Upper lobe of left lung (tissue), 4 donors: ENCODE measurements around the gene TP53TG5.

Experiments
- CTCF ChIP-seq, 6 experiments: fragments of 450-650 bp in 4 of 6; fragments of 200-600 bp in 2 of 6; sonication (generic) in 2 of 6; IDR thresholded peaks; one replicate each; pipeline ENCODE4 v1.5.1; 2016 to 2019; ENCODE audit warnings: antibody characterized with exemption in 6 of 6
- EP300 ChIP-seq, 4 donors: sonication (generic); formaldehyde crosslinking; IDR thresholded peaks; one replicate each; pipeline ENCODE4 v1.5.1; 2017; ENCODE audit warnings: antibody characterized with exemption in 4 of 4, control low read depth in 2 of 4
- POLR2A ChIP-seq, 4 donors: fragments of 450-650 bp; IDR thresholded peaks; one replicate each; pipeline ENCODE4 v1.5.1; 2016 to 2017; ENCODE audit warnings: antibody characterized with exemption in 4 of 4, mild to moderate bottlenecking in 2 of 4
- POLR2AphosphoS5 ChIP-seq, 2 donors: sonication (generic); formaldehyde crosslinking; IDR thresholded peaks; one replicate each; pipeline ENCODE4 v1.5.1; 2017; ENCODE audit warnings: antibody characterized with exemption in 2 of 2

DNA sequence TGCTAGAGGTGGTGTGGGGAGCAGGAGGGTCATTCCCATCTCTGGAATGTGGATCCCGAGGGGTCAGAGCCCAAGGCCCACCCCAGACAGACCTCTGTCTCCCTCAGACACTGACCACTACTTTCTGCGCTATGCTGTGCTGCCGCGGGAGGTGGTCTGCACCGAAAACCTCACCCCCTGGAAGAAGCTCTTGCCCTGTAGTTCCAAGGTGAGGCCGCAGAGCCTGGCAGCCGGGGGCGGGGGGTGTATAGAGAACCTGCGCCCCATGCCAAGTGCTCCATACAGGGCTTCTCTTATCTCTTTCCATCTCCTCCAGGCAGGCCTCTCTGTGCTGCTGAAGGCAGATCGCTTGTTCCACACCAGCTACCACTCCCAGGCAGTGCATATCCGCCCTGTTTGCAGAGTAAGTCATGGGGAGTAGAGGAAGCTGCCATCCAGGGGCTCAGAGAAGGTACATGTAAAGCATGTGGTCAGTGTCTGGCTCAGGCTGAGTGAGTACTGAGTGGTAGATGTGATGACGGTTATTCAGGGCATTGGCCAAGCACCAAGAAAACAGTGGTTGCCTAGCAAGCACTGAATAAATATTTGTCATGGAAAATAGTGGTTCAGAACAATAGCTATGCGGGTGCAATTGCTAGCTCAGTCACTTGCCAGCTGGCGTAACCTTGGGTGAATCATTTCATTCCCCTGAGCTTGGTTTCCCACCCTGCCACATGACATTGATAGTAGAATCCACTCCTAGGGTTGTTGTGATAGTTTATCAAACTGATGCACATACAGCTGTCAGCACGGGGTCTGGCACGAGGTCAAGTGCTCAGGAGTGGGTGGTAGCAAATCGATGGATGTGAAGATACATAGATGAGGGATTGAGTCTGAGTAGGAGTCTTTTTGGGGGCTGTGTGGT is 41.3 kb upstream of the TP53TG5 start:
- no peak for TF ChIP-seq CTCF (IDR thresholded peaks at IDR 0.05)
- TF ChIP-seq POLR2AphosphoS5 (IDR thresholded peaks at IDR 0.05), result peak in 1 of 2 donors; percentile 44
- TF ChIP-seq EP300 (IDR thresholded peaks at IDR 0.05), result no peak
- peak in 1 of 4 donors; percentile 19 for TF ChIP-seq POLR2A (IDR thresholded peaks at IDR 0.05)
